ENCODE results near the gene ROS1. TPM values are rescaled to one million over a fixed set of nuclear protein-coding genes. Genes with fewer than 3 reads are reported as not detected.

The ROS1 gene
- total RNA-seq, 1 donor from 2014 or later = not detected

GRCh38 chr6:117441824-117442264 is 16.1 kb upstream of the ROS1 start:
- no peak for DNase-seq (ENCODE audit: low read depth in 2 of 2)

- DNase-seq (ENCODE audit: low read depth in 2 of 2) = no peak
These were observed 15.2 kb upstream of the ROS1 start for GRCh38 chr6:117440706-117441525.

- DNase-seq (ENCODE audit: low read depth in 2 of 2) = no peak
These were observed 6.5 kb upstream of the ROS1 start for GRCh38 chr6:117432273-117432672.

- no peak for DNase-seq (ENCODE audit: low read depth in 2 of 2)
These were observed 2.0 kb downstream of the ROS1 start for GRCh38 chr6:117423754-117424153.

- DNase-seq (ENCODE audit: low read depth in 2 of 2) = no peak
These were observed 7.4 kb downstream of the ROS1 start for GRCh38 chr6:117418320-117418719.

- no peak for DNase-seq (ENCODE audit: low read depth in 2 of 2)
These were observed 7.9 kb downstream of the ROS1 start for GRCh38 chr6:117417851-117418250.

- no peak for DNase-seq (ENCODE audit: low read depth in 2 of 2)
These were observed 11.0 kb downstream of the ROS1 start for GRCh38 chr6:117414770-117415169.

- no peak for DNase-seq (ENCODE audit: low read depth in 2 of 2)
These were observed 14.3 kb downstream of the ROS1 start for GRCh38 chr6:117411474-117411873.

GRCh38 chr6:117409863-117410262 is 15.9 kb downstream of the ROS1 start:
- no peak for DNase-seq (ENCODE audit: low read depth in 2 of 2)

GRCh38 chr6:117409420-117409819 is 16.3 kb downstream of the ROS1 start:
- DNase-seq (ENCODE audit: low read depth in 2 of 2) = no peak

GRCh38 chr6:117404548-117404947 is 21.2 kb downstream of the ROS1 start:
- peak in 1 of 2 donors; percentile 2 for DNase-seq (ENCODE audit: low read depth in 2 of 2)

GRCh38 chr6:117401799-117402198 is 23.9 kb downstream of the ROS1 start:
- no peak for DNase-seq (ENCODE audit: low read depth in 2 of 2)

GRCh38 chr6:117399924-117400323 is 25.8 kb downstream of the ROS1 start:
- DNase-seq (ENCODE audit: low read depth in 2 of 2) = peak in 1 of 2 donors; percentile 11

- DNase-seq (ENCODE audit: low read depth in 2 of 2) = no peak
These were observed 26.6 kb downstream of the ROS1 start for GRCh38 chr6:117399126-117399525.

GRCh38 chr6:117397536-117398227 is 28.1 kb downstream of the ROS1 start:
- no peak for DNase-seq (ENCODE audit: low read depth in 2 of 2)

- no peak for DNase-seq (ENCODE audit: low read depth in 2 of 2)
These were observed 29.5 kb downstream of the ROS1 start for GRCh38 chr6:117396228-117396627.

GRCh38 chr6:117395164-117395563 is 30.6 kb downstream of the ROS1 start:
- no peak for DNase-seq (ENCODE audit: low read depth in 2 of 2)

- no peak for DNase-seq (ENCODE audit: low read depth in 2 of 2)
These were observed 32.7 kb downstream of the ROS1 start for GRCh38 chr6:117393045-117393444.

- DNase-seq (ENCODE audit: low read depth in 2 of 2) = no peak
These were observed 33.7 kb downstream of the ROS1 start for GRCh38 chr6:117391874-117392583.

GRCh38 chr6:117389227-117390057 is 36.3 kb downstream of the ROS1 start:
- DNase-seq (ENCODE audit: low read depth in 2 of 2) = no peak

GRCh38 chr6:117387454-117387974 is 38.2 kb downstream of the ROS1 start:
- no peak for DNase-seq (ENCODE audit: low read depth in 2 of 2)
